Osteocyte (in vitro differentiated cells): Measurements from ENCODE around the gene BLOC1S6. TPM values are rescaled to one million over a fixed set of nuclear protein-coding genes. Genes with fewer than 3 reads are reported as not detected.

ENCODE experiments used
- DNase-seq: peaks from one replicate; pipeline ENCODE4 v3.0.0; 2021; ENCODE audit warnings: mixed read lengths; ENCODE audit not compliant: unreplicated experiment; ENCODE audit errors: extremely low spot score
- H3K27ac Mint-ChIP-seq: one replicate; pipeline ENCODE4 v1.8.0; 2021; ENCODE audit warnings: mild to moderate bottlenecking, mixed read lengths; ENCODE audit not compliant: unreplicated experiment
- H3K27me3 Mint-ChIP-seq: one replicate; pipeline ENCODE4 v1.8.0; 2021; ENCODE audit warnings: mixed read lengths; ENCODE audit not compliant: unreplicated experiment
- H3K36me3 Mint-ChIP-seq: one replicate; pipeline ENCODE4 v1.8.0; 2021; ENCODE audit warnings: mixed read lengths; ENCODE audit not compliant: unreplicated experiment
- H3K4me1 Mint-ChIP-seq: one replicate; pipeline ENCODE4 v1.8.0; 2021; ENCODE audit warnings: mixed read lengths; ENCODE audit not compliant: unreplicated experiment
- H3K4me3 Mint-ChIP-seq: one replicate; pipeline ENCODE4 v1.8.0; 2021; ENCODE audit warnings: mild to moderate bottlenecking, moderate library complexity, mixed read lengths; ENCODE audit not compliant: unreplicated experiment
- H3K9me3 Mint-ChIP-seq: one replicate; pipeline ENCODE4 v1.8.0; 2021; ENCODE audit warnings: mixed read lengths; ENCODE audit not compliant: unreplicated experiment
- CTCF ChIP-seq: fragments of 200-600 bp; sonication (generic); IDR thresholded peaks from 2 replicates; pipeline ENCODE4 v1.5.0; 2021; ENCODE audit warnings: antibody characterized with exemption, mild to moderate bottlenecking, moderate library complexity
- long read RNA-seq: library from polyadenylated mRNA; unstranded; transcript quantifications from one replicate; pipeline ENCODE4 v2.0.0, GENCODE V29; 2021
- total RNA-seq: library from RNA; stranded (reverse); gene quantifications from 2 replicates; pipeline ENCODE4 v1.2.1, GENCODE V29; 2021

Gene BLOC1S6
- total RNA-seq, result 48.8 and 49.7 TPM in 2 replicates
- long read RNA-seq, full-length matches to known transcripts, result 279 of 307 reads
- long read RNA-seq, partial matches to known transcripts, result 17 of 307 reads
- long read RNA-seq, other reads (novel, unspliced or antisense), result 11 of 307 reads

DNA sequence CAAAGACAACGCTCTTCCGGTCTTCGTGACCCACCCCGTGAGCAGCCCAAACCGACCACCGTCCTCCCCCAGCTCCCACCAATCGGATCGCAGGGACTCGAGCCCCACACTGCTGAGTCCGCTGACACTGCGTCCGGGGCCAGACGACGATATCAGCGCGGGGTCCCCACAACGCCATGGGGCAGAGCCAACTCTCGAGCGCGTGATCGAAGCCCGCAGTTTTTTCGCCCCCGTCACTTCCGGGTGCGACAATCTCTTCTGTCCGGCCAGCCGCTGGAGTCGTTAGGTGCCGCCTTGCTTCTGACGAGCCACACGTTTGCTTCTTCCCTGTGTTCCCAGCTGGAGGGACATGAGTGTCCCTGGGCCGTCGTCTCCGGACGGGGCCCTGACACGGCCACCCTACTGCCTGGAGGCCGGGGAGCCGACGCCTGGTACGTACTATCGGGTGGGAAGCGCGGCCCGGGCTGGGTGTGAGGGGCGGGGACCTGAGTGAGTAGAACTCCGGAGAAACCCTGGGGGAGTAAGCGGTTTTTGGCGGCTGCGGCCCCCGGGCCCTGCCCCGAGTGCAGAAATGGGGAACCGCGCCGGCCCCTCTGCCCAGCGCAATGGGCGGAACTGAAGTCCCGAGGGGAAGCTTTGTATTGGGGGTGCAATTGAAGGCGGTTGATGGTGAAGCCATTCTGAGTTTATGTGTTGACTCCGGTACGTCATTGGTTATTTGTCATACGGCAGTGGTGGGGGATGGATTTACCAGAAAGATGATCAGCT is at the start of gene BLOC1S6:
TSS of gene BLOC1S6 (plus strand) at position 285 of the 768 bp plus-strand sequence. CDS start at position 350, 65 bp downstream.
- Mint-ChIP-seq H3K27me3 (peaks cover 4% of the 10 kb centered on the region), H3K36me3 (no peaks in the 10 kb centered on the region), H3K4me3 (peak within 1 kb of the TSS; percentile 95), H3K4me1 (peaks cover 36% of the 10 kb centered on the region), H3K27ac (peak within 1 kb of the TSS; percentile 100), H3K9me3 (no peaks in the 10 kb centered on the region)
- TF ChIP-seq CTCF, result no peak
- peak; percentile 96 for DNase-seq

GRCh38 chr15:45539680-45540079 is 47.5 kb upstream of the BLOC1S6 start:
- Mint-ChIP-seq H3K9me3 (no peaks in the 10 kb centered on the region), H3K27me3 (no peaks in the 10 kb centered on the region), H3K4me1 (no peaks in the 10 kb centered on the region), H3K36me3 (no peaks in the 10 kb centered on the region), H3K4me3 (no peak overlapping the region), H3K27ac (no peak overlapping the region)
- no peak for DNase-seq
- TF ChIP-seq CTCF, result no peak

DNA sequence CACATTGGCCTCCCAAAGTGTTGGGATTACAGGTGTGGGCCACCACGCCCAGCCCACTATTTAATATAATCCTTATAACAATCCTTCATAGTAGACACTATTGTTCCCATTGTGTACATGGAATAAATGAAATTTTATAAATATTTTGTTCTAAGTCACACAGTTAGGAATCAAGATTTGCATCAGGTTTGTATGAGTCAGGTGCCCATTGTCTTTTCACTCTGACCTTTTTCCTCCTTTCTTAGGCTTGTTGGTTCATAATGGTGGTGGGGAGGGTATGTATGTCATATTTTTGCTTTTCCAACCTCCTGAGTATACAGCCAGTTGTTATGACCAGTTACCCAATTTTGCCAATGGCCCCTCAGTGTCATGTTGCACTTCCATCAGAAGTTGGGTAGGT is 46.6 kb upstream of the BLOC1S6 start:
- Mint-ChIP-seq H3K27me3 (no peaks in the 10 kb centered on the region), H3K9me3 (no peaks in the 10 kb centered on the region), H3K4me1 (no peaks in the 10 kb centered on the region), H3K36me3 (no peaks in the 10 kb centered on the region), H3K4me3 (no peak overlapping the region), H3K27ac (no peak overlapping the region)
- TF ChIP-seq CTCF, result no peak
- DNase-seq, result no peak

GRCh38 chr15:45543051-45543450 is 44.1 kb upstream of the BLOC1S6 start:
- no peak overlapping the region for H3K4me3 Mint-ChIP-seq
- no peak for DNase-seq
- no peak overlapping the region for H3K27ac Mint-ChIP-seq
- peaks cover 9% of the 10 kb centered on the region for H3K4me1 Mint-ChIP-seq
- no peak for TF ChIP-seq CTCF
- no peaks in the 10 kb centered on the region for H3K27me3 Mint-ChIP-seq
- no peaks in the 10 kb centered on the region for H3K36me3 Mint-ChIP-seq
- no peaks in the 10 kb centered on the region for H3K9me3 Mint-ChIP-seq

GRCh38 chr15:45544266-45545023 is 42.7 kb upstream of the BLOC1S6 start:
- H3K27ac Mint-ChIP-seq, result no peak overlapping the region
- no peaks in the 10 kb centered on the region for H3K9me3 Mint-ChIP-seq
- no peak overlapping the region for H3K4me3 Mint-ChIP-seq
- DNase-seq, result no peak
- no peak for TF ChIP-seq CTCF
- peaks cover 23% of the 10 kb centered on the region for H3K4me1 Mint-ChIP-seq
- H3K27me3 Mint-ChIP-seq, result no peaks in the 10 kb centered on the region
- H3K36me3 Mint-ChIP-seq, result no peaks in the 10 kb centered on the region
